ENCODE measurements around the gene CR1.
"Not testable (repeated sequence)": the region's sequence is repeated elsewhere in the genome, so short reads cannot be mapped to it uniquely, and the experiment has no call there.

CR1 gene

GRCh38 chr1:207672522-207673130 lies 176.7 kb downstream of the CR1 start:
- no peak overlapping the region for H3K27ac Mint-ChIP-seq
- no peaks in the 10 kb centered on the region for H3K9me3 Mint-ChIP-seq
- H3K27me3 Mint-ChIP-seq, result peaks cover 55% of the 10 kb centered on the region
- intact Hi-C loops (cut with micrococcal nuclease), result no loop called here
- no peaks in the 10 kb centered on the region for H3K36me3 Mint-ChIP-seq (ENCODE audit: low read depth)
- no peak overlapping the region for H3K4me3 Mint-ChIP-seq
- H3K4me1 Mint-ChIP-seq (ENCODE audit: low read depth), result peaks cover 11% of the 10 kb centered on the region

GRCh38 chr1:207673399-207673798 lies 177.4 kb downstream of the CR1 start:
- H3K27me3 Mint-ChIP-seq, result peaks cover 47% of the 10 kb centered on the region
- H3K9me3 Mint-ChIP-seq, result no peaks in the 10 kb centered on the region
- H3K27ac Mint-ChIP-seq, result no peak overlapping the region
- no peaks in the 10 kb centered on the region for H3K36me3 Mint-ChIP-seq (ENCODE audit: low read depth)
- intact Hi-C loops (cut with micrococcal nuclease), result no loop called here
- H3K4me1 Mint-ChIP-seq (ENCODE audit: low read depth), result peaks cover 11% of the 10 kb centered on the region
- no peak overlapping the region for H3K4me3 Mint-ChIP-seq

- H3K9me3 Mint-ChIP-seq, result no peaks in the 10 kb centered on the region
- H3K36me3 Mint-ChIP-seq (ENCODE audit: low read depth), result no peaks in the 10 kb centered on the region
- no peak overlapping the region for H3K4me3 Mint-ChIP-seq
These were observed 180.2 kb downstream of the CR1 start for GRCh38 chr1:207676153-207676552.

GRCh38 chr1:207680590-207681388 lies 184.8 kb downstream of the CR1 start:
- H3K27me3 Mint-ChIP-seq; H3K4me1 Mint-ChIP-seq (ENCODE audit: low read depth); H3K4me3 Mint-ChIP-seq; H3K9me3 Mint-ChIP-seq; intact Hi-C loops (cut with micrococcal nuclease); H3K36me3 Mint-ChIP-seq (ENCODE audit: low read depth); H3K27ac Mint-ChIP-seq: not testable (repeated sequence)

More at GRCh38 chr1:207676153-207676552, 180.2 kb downstream of the CR1 start:
- Mint-ChIP-seq H3K4me1 (ENCODE audit: low read depth) (no peaks in the 10 kb centered on the region), H3K27me3 (peaks cover 21% of the 10 kb centered on the region), H3K27ac (no peak overlapping the region)
- intact Hi-C loops (cut with micrococcal nuclease), result no loop called here

GRCh38 chr1:207682872-207683434 lies 187.0 kb downstream of the CR1 start:
- intact Hi-C loops (cut with micrococcal nuclease); H3K4me3 Mint-ChIP-seq; H3K9me3 Mint-ChIP-seq; H3K27me3 Mint-ChIP-seq; H3K4me1 Mint-ChIP-seq (ENCODE audit: low read depth); H3K27ac Mint-ChIP-seq; H3K36me3 Mint-ChIP-seq (ENCODE audit: low read depth): not testable (repeated sequence)

GRCh38 chr1:207690551-207690950 lies 194.6 kb downstream of the CR1 start:
- H3K27ac Mint-ChIP-seq; intact Hi-C loops (cut with micrococcal nuclease); H3K4me3 Mint-ChIP-seq; H3K9me3 Mint-ChIP-seq; H3K27me3 Mint-ChIP-seq; H3K36me3 Mint-ChIP-seq (ENCODE audit: low read depth); H3K4me1 Mint-ChIP-seq (ENCODE audit: low read depth): not testable (repeated sequence)

- Mint-ChIP-seq H3K4me1 (ENCODE audit: low read depth) (no peaks in the 10 kb centered on the region), H3K27me3 (peaks cover 7% of the 10 kb centered on the region), H3K27ac (no peak overlapping the region), H3K4me3 (no peak overlapping the region), H3K36me3 (ENCODE audit: low read depth) (no peaks in the 10 kb centered on the region), H3K9me3 (no peaks in the 10 kb centered on the region)
- intact Hi-C loops (cut with micrococcal nuclease), result no loop called here
These were observed 195.1 kb downstream of the CR1 start for GRCh38 chr1:207691010-207691409.

Data from dendritic cell treated with granulocyte-macrophage colony-stimulating factor and Interleukin-4, amounts not matched to agents 40 ng/mL and 50 ng/mL, for 4 days (primary cell).